ENCODE measurements around the gene CCL20.

- TF ChIP-seq MEIS2 (CRISPR knock-in tag; IDR thresholded peaks at IDR 0.05) (no peak), TCF7L2 (IDR thresholded peaks at IDR 0.05; ENCODE audit: low read depth, low read length) (no peak), ZNF629 (CRISPR knock-in tag; conservative IDR thresholded peaks at IDR 0.05) (no peak)
Measured at GRCh38 chr2:227816507-227817294, 3.1 kb downstream of the CCL20 start.
